ENCODE data around the gene GUCA2B.

The GUCA2B gene

DNA sequence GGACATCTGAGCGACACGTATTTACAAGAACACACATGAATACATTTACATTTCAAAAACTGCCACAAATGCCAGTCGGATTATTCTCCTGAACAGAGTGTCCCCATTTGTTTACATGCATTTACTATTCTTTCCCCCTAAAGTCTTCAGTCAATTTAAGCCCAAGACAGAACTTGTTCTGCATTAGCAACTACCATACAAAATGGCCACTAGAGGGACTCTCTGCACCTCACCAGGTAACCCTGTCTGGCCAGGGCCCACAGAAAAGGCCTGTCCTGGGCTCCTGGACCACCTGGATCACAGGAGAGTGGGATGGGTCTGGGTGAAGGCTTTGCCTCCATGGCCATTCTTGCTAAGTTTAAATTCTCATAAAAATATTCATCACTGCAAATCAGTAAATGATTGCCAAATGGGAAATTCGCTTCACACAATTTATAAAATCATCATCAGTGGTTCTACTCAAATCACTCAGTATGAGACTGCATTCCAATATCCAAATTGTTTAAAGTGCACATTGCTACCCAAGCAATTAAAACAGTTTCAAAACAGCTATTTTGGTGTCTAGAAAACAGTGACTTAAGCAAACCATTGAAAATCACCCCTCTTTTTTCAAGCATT is 23.8 kb downstream of the GUCA2B start:
- ChIA-PET CTCF (interaction anchor here (0.9 to 9.7 kb wide), 5 partner anchors 10 to 382 kb away, joined by 3 to 97 read pairs (median 3); partner anchors contain the start of gene GUCA2B), POLR2A (no interaction called here)
- H3K4me3 ChIP-seq (ENCODE audit: low read depth, low read length): no peak overlapping the region
- DNase-seq (ENCODE audit: low read depth, low spot score): no peak
- TF ChIP-seq, protein P1, sequence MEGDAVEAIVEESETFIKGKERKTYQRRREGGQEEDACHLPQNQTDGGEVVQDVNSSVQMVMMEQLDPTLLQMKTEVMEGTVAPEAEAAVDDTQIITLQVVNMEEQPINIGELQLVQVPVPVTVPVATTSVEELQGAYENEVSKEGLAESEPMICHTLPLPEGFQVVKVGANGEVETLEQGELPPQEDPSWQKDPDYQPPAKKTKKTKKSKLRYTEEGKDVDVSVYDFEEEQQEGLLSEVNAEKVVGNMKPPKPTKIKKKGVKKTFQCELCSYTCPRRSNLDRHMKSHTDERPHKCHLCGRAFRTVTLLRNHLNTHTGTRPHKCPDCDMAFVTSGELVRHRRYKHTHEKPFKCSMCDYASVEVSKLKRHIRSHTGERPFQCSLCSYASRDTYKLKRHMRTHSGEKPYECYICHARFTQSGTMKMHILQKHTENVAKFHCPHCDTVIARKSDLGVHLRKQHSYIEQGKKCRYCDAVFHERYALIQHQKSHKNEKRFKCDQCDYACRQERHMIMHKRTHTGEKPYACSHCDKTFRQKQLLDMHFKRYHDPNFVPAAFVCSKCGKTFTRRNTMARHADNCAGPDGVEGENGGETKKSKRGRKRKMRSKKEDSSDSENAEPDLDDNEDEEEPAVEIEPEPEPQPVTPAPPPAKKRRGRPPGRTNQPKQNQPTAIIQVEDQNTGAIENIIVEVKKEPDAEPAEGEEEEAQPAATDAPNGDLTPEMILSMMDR (IDR thresholded peaks at IDR 0.05; ENCODE audit: insufficient read depth, low read length, missing control alignments): peak; percentile 63

DNA sequence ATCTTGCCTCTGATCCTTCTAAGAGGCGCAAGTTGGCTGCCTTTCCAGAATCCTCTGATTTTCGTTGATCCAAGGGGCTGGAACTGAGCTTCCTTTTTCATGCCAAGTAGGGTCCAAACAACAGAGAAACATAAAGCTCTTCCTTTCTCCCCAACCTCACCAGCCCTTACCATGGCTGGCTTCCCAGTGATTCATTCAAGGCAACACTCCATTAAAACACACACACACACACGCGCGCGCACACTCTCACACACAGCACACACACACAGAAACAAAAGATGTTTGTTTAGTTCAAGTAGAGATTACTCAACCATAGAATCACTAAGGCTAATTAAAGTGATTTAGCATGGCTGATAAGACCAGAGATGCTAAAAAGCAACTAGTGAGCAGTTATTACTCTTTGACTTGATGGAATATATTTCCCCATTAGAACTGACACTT is 24.4 kb downstream of the GUCA2B start:
- ChIA-PET CTCF (interaction anchor here (0.9 to 9.7 kb wide), 6 partner anchors 9 to 588 kb away, joined by 3 to 97 read pairs (median 3); partner anchors contain the start of gene GUCA2B), POLR2A (no interaction called here)
- peak; percentile 76 for DNase-seq (ENCODE audit: low read depth, low spot score)
- no peak overlapping the region for H3K4me3 ChIP-seq (ENCODE audit: low read depth, low read length)
- TF ChIP-seq, protein P1 (IDR thresholded peaks at IDR 0.05; ENCODE audit: insufficient read depth, low read length, missing control alignments): no peak

DNA sequence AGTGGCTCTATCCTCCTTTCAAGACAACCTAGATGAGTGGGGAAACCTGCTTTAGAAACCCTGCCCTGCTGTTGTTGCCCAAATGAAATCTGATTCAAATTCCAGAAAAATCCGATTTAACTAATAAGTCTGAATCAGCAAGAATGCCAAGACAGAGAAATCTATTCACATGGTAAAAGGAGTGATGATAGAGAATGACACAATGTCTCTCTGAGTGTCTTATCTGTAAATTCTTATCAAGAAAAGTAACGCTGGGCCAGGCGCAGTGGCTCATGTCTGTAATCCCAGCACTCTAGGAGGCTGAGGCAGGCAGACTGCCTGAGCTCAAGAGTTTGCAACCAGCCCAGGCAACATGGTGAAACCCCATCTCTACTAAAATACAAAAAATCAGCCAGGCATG is 25.0 kb downstream of the GUCA2B start:
- TF ChIP-seq, protein P1 (IDR thresholded peaks at IDR 0.05; ENCODE audit: insufficient read depth, low read length, missing control alignments): no peak
- no peak overlapping the region for H3K4me3 ChIP-seq (ENCODE audit: low read depth, low read length)
- no peak for DNase-seq (ENCODE audit: low read depth, low spot score)
- ChIA-PET CTCF (interaction anchor here (0.8 to 1.1 kb wide), 3 partner anchors 10 to 587 kb away, joined by 3 read pairs; no protein-coding TSS in a partner anchor), POLR2A (no interaction called here)

DNA sequence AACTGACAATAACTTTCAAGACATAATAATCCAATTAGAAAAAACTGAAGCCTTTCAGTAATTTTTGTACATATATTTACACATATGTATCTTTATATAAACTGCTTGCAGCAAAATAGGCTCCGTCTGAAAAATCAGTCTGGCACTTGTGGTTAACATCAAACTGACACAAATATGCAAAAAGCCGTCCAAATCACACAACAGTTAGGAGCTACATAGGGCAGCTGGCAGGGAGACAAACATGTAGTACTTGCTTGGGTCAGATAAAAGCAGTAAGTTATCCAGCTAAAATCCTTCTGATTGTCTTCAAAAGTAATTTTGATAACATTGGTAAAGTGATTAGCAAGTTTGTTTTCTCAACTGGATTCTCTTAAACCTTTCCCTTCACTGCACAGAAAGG is 26.1 kb downstream of the GUCA2B start:
- peak; percentile 69 for DNase-seq (ENCODE audit: low read depth, low spot score)
- no peak overlapping the region for H3K4me3 ChIP-seq (ENCODE audit: low read depth, low read length)
- TF ChIP-seq, protein P1 (IDR thresholded peaks at IDR 0.05; ENCODE audit: insufficient read depth, low read length, missing control alignments): no peak
- ChIA-PET POLR2A (no interaction called here), CTCF (interaction anchor here (0.8 to 0.9 kb wide), 3 partner anchors 11 to 32 kb away, joined by 3 read pairs; no protein-coding TSS in a partner anchor)

GRCh38 chr1:42179900-42180329 is 26.7 kb downstream of the GUCA2B start:
- ChIA-PET CTCF (no interaction called here), POLR2A (no interaction called here)
- TF ChIP-seq, protein P1 (IDR thresholded peaks at IDR 0.05; ENCODE audit: insufficient read depth, low read length, missing control alignments): no peak
- DNase-seq (ENCODE audit: low read depth, low spot score): no peak
- no peak overlapping the region for H3K4me3 ChIP-seq (ENCODE audit: low read depth, low read length)

- no peak overlapping the region for H3K4me3 ChIP-seq (ENCODE audit: low read depth, low read length)
- TF ChIP-seq, protein P1 (IDR thresholded peaks at IDR 0.05; ENCODE audit: insufficient read depth, low read length, missing control alignments): no peak
- no peak for DNase-seq (ENCODE audit: low read depth, low spot score)
- POLR2A ChIA-PET: no interaction called here
- CTCF ChIA-PET: interaction anchor here (1.9 kb wide), 1 partner anchor 9 kb away, joined by 12 read pairs; no protein-coding TSS in a partner anchor
Observed at GRCh38 chr1:42181687-42182086, 28.5 kb downstream of the GUCA2B start.
